Fibroblast of the conjunctiva (primary cell): ENCODE results near the gene TRIOBP.
A peak's percentile ranks its signal among the peaks of the same experiment; 100 is the strongest.

ENCODE experiments used
- DNase-seq: peaks from one replicate; pipeline ENCODE4 v3.0.0-alpha.2; 2010; ENCODE audit warnings: low read depth

TRIOBP gene

DNA sequence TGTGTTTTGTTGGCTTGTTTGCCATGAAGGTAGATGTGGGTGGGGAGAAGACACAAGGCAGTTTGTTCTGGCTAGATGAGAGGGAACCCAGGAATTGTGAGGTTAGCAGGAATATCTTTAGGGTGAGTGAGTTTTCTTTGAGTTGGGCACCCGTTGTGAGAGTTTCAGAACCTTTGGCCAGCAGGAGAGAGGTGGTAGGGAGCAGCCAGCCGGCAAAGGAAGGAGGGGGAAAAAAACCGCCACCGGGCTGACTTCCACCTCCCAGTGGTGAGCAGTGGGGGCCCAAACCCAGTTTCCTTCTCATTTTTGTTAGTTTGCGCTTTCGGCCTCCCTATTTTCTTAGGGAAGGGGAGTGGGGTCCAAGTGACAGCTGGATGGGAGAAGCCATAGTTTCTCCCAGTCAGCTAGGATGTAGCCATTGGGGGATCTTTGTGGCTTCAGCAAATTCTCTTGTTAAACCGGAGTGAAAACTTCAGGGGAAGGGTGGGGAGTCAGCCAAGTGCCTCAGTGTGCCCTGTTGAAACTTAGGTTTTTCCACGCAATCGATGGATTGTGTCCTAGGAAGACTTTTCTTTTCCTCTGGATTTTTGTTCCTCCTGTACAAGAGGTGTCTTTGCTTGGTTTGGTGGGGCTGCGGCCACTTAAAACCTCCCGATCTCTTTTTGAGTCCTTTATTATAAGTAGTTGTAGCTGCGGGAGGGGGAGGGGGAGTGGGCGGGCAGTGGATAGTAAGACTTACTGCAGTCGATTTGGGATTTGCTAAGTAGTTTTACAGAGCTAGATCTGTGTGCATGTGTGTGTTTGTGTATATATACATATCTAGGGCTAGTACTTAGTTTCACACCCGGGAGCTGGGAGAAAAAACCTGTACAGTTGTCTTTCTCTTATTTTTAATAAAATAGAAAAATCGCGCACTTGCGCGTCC is 109.8 kb downstream of the TRIOBP start:
- DNase-seq: no peak

- DNase-seq: peak; percentile 93
Measured at GRCh38 chr22:37807410-37808293, 110.8 kb downstream of the TRIOBP start, which contains the start of gene GCAT. Gene GCAT, plus strand, starts transcription at chr22:37807934. Its CDS starts 34 bp downstream, at chr22:37807968.

DNA sequence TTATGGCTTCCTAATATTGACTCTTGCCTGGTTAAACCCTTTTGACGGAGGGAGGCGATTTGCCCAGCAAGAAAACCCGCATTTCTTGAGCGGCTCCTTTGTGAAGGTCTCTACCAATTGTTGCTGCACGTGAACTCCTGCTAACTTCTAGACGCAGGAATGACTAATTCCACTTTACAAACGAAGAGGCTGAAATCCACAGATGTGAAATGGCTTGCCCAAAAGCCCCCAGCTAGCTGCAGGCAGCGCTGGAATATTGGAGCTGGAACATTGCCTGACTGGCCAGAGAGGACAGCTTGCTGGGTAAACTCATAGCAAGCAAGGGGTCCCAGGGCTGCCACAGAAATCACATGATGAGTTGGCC is 111.4 kb downstream of the TRIOBP start:
- no peak for DNase-seq

DNA sequence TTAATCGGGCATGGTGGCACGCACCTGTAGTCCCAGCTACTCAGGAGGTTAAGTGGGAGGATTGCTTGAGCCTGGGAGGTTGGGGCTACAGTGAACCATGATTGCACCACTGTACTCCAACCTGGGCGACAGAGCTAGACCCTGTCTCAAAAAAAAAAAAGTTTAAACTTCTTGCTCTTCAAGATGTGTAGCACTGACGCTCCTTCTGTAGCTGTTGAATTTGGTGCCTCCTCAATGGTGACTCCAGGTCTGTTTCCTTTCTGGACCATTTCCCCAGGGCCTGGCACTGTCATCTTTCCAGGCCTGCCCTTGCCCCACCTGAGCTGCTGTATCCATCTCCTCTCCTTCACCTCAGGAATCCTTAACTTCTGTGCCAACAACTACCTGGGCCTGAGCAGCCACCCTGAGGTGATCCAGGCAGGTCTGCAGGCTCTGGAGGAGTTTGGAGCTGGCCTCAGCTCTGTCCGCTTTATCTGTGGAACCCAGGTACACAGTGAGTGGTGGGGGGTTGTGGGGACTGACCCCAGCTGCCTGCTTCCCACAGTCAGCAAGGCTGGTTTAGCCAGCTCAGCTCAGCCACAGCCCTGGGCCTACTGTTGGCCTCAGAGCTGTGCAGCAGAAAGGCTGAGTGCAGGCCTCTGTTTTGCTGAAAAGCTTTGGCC is 113.0 kb downstream of the TRIOBP start:
- DNase-seq: no peak

DNA sequence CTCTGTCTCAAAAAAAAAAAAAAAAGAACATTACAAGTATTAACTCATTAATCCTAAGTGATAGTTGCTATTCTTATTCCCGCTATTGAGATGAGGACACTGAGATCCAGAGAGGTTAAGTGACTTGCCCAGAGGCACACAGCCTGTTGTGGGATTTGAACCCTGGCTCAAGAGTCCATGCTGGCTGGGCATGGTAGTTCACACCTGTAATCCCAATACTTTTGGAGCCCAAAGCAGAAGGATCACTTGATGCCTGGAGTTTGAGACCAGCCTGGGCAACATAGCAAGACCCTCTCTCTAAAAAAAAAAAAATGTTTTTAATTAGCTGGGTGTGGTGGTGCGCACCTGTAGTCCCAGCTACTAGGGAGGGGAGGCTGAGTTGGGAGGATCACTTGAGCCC is 115.0 kb downstream of the TRIOBP start:
- no peak for DNase-seq

DNA sequence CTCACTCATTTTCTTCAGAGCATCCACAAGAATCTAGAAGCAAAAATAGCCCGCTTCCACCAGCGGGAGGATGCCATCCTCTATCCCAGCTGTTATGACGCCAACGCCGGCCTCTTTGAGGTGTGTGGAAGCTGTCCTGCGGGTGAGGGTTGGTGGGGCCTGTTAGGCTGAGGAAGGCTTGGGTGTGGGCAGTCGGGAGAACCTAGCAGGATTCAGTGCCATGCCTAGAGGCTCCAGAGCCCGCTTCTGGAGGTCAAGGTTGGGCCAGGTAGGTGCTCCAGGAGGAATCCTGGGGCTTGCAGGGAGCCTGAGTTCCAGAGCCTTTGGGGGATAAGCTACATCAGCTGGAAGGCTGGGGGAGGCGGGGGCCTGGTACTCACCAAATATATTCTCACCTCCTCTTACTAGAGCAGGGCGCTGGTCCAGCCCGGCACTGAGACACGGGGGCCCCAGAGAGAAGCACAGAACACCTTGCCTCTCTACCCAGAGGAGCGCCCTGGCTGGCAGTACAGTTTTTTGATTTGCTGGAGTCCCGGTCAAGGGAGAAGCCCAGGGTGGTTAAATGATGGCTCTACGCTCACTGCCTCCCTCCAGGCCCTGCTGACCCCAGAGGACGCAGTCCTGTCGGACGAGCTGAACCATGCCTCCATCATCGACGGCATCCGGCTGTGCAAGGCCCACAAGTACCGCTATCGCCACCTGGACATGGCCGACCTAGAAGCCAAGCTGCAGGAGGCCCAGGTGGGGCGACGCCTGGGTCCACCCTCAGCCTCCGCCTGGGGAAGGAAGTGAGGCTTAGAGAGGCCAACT is 116.2 kb downstream of the TRIOBP start:
- no peak for DNase-seq

- DNase-seq: no peak
Measured at GRCh38 chr22:37815593-37815992, 118.7 kb downstream of the TRIOBP start.

DNA sequence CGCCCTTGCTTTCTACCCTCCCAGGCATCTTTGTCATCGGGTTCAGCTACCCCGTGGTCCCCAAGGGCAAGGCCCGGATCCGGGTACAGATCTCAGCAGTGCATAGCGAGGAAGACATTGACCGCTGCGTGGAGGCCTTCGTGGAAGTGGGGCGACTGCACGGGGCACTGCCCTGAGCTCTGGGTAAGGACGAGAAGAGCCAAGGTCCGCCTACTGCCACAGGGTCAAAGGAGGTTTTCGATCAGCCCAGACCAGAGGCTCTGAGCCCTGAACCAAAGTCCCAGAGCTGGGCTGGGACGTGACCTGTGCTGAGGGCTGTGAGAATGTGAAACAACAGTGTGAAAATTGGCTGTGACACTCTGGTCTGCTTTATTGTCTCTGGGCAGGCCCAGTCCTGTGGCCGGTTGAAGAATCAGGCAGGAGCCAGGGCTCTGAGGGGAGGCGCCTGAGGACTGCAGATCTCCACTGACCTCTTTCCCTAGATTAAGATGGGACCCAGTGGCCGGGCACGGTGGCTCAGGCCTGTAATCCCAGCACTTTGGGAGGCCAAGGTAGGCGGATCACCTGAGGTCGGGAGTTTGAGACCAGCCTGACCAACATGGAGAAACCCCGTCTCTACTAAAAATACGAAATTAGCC is 119.8 kb downstream of the TRIOBP start:
- DNase-seq: no peak

DNA sequence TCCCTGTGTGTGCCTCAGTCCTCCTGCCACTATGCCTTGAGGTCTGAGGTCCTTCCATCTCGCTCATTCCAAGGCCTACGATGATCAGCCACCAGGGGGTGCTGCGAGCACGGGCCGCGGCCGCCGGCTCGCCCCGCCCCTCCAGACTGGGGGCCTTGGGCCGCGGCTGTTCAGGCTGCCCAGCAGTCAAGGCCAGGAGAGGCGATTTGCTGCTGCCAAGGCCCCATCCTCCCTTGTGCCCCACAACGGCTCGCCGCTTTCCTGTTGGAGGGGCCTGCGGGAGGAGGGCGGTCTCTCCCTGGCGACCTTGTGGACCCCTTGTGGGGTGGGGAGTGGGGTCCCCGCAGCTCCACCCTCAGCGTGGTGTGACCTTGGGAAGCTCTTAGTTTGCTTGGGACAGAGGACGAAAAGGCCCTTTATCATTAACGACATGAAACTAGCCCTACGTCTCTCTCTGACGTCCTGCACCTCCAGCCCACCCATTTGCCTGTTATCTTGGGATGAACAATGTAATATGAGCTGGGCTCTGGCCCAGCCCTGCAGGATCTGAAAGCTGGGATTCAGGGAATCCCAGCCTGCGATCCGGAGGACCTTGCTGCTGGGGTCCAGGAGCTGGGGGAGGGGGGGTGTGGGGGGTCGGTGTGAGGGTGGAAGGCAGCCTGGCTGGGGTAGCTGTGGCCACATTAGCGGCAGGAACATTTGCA is 121.0 kb downstream of the TRIOBP start:
- DNase-seq: peak; percentile 51

- DNase-seq: no peak
Measured at GRCh38 chr22:37818409-37819104, 121.7 kb downstream of the TRIOBP start.

DNA sequence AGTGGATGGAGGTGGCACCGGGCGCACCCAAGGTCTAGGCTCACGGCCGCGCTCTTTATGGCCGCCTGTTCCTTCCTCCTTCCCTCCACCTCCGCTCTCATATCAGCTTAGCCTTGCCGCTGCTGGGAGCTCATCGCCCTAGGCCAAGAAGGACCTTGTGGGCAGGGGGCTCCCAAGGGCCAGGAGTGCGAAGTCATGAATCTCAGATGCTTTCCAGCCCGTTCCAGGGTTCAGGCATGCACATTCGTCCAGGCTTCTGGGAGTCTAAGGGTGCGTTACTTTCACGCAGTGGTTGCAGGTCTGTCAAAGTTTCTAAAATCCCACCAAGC is 122.2 kb downstream of the TRIOBP start:
- DNase-seq: no peak

DNA sequence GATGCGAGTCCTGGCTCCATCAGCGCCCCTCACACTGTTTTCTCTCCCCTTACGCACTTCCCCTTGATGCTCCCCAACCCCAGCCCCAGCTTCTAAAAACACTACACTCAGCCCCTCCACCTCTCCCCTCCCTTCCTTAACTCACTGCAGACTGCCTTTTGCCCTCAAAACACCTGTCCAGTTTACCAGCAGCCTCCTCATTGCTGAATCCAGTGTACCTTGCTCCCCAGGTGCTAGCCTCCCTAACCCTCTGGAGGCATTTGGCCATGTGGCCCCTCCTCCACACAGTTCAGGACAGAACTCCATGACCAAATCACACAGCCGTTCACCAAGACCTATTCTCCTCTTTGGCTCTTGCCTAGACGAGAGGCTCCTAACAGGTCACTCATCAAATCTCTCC is 123.5 kb downstream of the TRIOBP start:
- no peak for DNase-seq

GRCh38 chr22:37822079-37822833 is 125.4 kb downstream of the TRIOBP start:
- DNase-seq: no peak

GRCh38 chr22:37823134-37823985 is 126.5 kb downstream of the TRIOBP start, which contains the start of gene GALR3:
Gene GALR3, plus strand, starts transcription at chr22:37823382. Its CDS starts 25 bp downstream, at chr22:37823407.
- DNase-seq: no peak

- no peak for DNase-seq
Measured at GRCh38 chr22:37824674-37825641, 128.1 kb downstream of the TRIOBP start.
